Osteoblast (primary cell): ENCODE results near the gene ATP2B2. TPM values are rescaled to one million over a fixed set of nuclear protein-coding genes. Genes with fewer than 3 reads are reported as not detected.
A peak's percentile ranks its signal among the peaks of the same experiment; 100 is the strongest.

Experiments
- DNase-seq: peaks from one replicate; pipeline ENCODE4 v3.0.0; 2011; ENCODE audit warnings: low spot score, mixed read lengths; ENCODE audit not compliant: insufficient read length; ENCODE audit errors: missing footprints
- H2AFZ ChIP-seq: 2 replicates; pipeline ENCODE4 v1.6.0; 2011; ENCODE audit warnings: mild to moderate bottlenecking, low read length
- H3K27ac ChIP-seq: 2 replicates; pipeline ENCODE4 v1.5.1; 2011; ENCODE audit warnings: mild to moderate bottlenecking, low read depth, low read length, moderate library complexity
- H3K27me3 ChIP-seq: 2 replicates; pipeline ENCODE4 v1.6.0; 2012; ENCODE audit warnings: mild to moderate bottlenecking, control low read depth, inconsistent platforms, low read length, moderate library complexity; ENCODE audit not compliant: insufficient read depth
- H3K36me3 ChIP-seq: 2 replicates; pipeline ENCODE4 v1.5.1; 2011; ENCODE audit warnings: mild to moderate bottlenecking, low read length, control low read depth, moderate library complexity; ENCODE audit not compliant: insufficient read depth
- H3K4me1 ChIP-seq: 2 replicates; pipeline ENCODE4 v1.5.1; 2011; ENCODE audit warnings: mild to moderate bottlenecking, low read length, control low read depth, moderate library complexity; ENCODE audit not compliant: insufficient read depth
- H3K4me2 ChIP-seq: 2 replicates; pipeline ENCODE4 v1.6.0; 2011; ENCODE audit warnings: mild to moderate bottlenecking, low read length; ENCODE audit not compliant: insufficient read depth
- H3K4me3 ChIP-seq: fragments of 200-600 bp; sonication (generic); 3 replicates; pipeline ENCODE4 v1.5.1; 2012; ENCODE audit warnings: mild to moderate bottlenecking, low read length, inconsistent platforms; ENCODE audit not compliant: insufficient read depth
- H3K79me2 ChIP-seq: 2 replicates; pipeline ENCODE4 v1.6.0; 2012; ENCODE audit warnings: mild to moderate bottlenecking, low read length, control low read depth, inconsistent platforms; ENCODE audit not compliant: insufficient read depth
- H3K9me3 ChIP-seq: 2 replicates; pipeline ENCODE4 v1.5.1; 2011; ENCODE audit warnings: low read depth, low read length, control low read depth
- H4K20me1 ChIP-seq: 2 replicates; pipeline ENCODE4 v1.6.0; 2012; ENCODE audit warnings: mild to moderate bottlenecking, low read length, control low read depth; ENCODE audit not compliant: insufficient read depth
- CTCF ChIP-seq: IDR thresholded peaks from 2 replicates; pipeline ENCODE4 v1.5.1; 2011; ENCODE audit warnings: mild to moderate bottlenecking, low read depth, low read length, moderate library complexity; ENCODE audit errors: extremely low read depth
- total RNA-seq: library from RNA; depleted of rRNA; stranded (reverse); fragments of >200 nt; gene quantifications from 2 replicates; pipeline ENCODE4 v1.2.3, GENCODE V29; 2012

ATP2B2 gene
- total RNA-seq, 1 donor, result not detected

- Histone ChIP-seq H3K36me3 (no peaks in the 10 kb centered on the region), H3K4me1 (peaks cover 33% of the 10 kb centered on the region), H4K20me1 (no peaks in the 10 kb centered on the region), H3K79me2 (no peaks in the 10 kb centered on the region), H3K4me2 (peak overlapping the region; percentile 56), H2AFZ (peak overlapping the region; percentile 28), H3K4me3 (no peak overlapping the region), H3K27ac (peak overlapping the region; percentile 77), H3K9me3 (no peaks in the 10 kb centered on the region), H3K27me3 (no peaks in the 10 kb centered on the region)
- DNase-seq, result peak; percentile 97
- no peak for TF ChIP-seq CTCF
Measured at GRCh38 chr3:10437272-10437994, 68.0 kb downstream of the ATP2B2 start.

- no peak for DNase-seq
- TF ChIP-seq CTCF, result no peak
- H3K79me2 ChIP-seq, result no peaks in the 10 kb centered on the region
Measured at GRCh38 chr3:10435850-10436249, 69.5 kb downstream of the ATP2B2 start.

GRCh38 chr3:10434938-10435336, 70.4 kb downstream of the ATP2B2 start:
- Histone ChIP-seq H3K36me3 (no peaks in the 10 kb centered on the region), H3K9me3 (no peaks in the 10 kb centered on the region), H3K4me1 (peaks cover 28% of the 10 kb centered on the region), H3K79me2 (no peaks in the 10 kb centered on the region), H3K27ac (no peak overlapping the region), H3K4me2 (no peak overlapping the region), H3K27me3 (peaks cover under 1% of the 10 kb centered on the region), H4K20me1 (no peaks in the 10 kb centered on the region), H3K4me3 (no peak overlapping the region), H2AFZ (no peak overlapping the region)
- no peak for DNase-seq
- TF ChIP-seq CTCF, result no peak

More at GRCh38 chr3:10435850-10436249, 69.5 kb downstream of the ATP2B2 start:
- no peaks in the 10 kb centered on the region for H3K36me3 ChIP-seq
- H3K27ac ChIP-seq, result no peak overlapping the region
- H3K4me3 ChIP-seq, result no peak overlapping the region
- no peaks in the 10 kb centered on the region for H3K9me3 ChIP-seq
- peaks cover 28% of the 10 kb centered on the region for H3K4me1 ChIP-seq
- no peaks in the 10 kb centered on the region for H4K20me1 ChIP-seq
- H3K27me3 ChIP-seq, result no peaks in the 10 kb centered on the region
- no peak overlapping the region for H2AFZ ChIP-seq
- H3K4me2 ChIP-seq, result no peak overlapping the region

- Histone ChIP-seq H3K79me2 (no peaks in the 10 kb centered on the region), H3K4me3 (no peak overlapping the region), H3K4me2 (no peak overlapping the region), H4K20me1 (no peaks in the 10 kb centered on the region), H3K4me1 (peaks cover 28% of the 10 kb centered on the region), H3K9me3 (no peaks in the 10 kb centered on the region), H3K27ac (no peak overlapping the region), H3K27me3 (peaks cover 6% of the 10 kb centered on the region), H2AFZ (no peak overlapping the region), H3K36me3 (no peaks in the 10 kb centered on the region)
- no peak for TF ChIP-seq CTCF
- DNase-seq, result no peak
Measured at GRCh38 chr3:10434144-10434937, 71.0 kb downstream of the ATP2B2 start.
